ENCODE results near the gene PRMT1. TPM values are rescaled to one million over a fixed set of nuclear protein-coding genes. Genes with fewer than 3 reads are reported as not detected.

PRMT1 gene
- total and polyA plus RNA-seq, 2 donors (not counting 1 experiment from before 2014, with no cell fraction given), result 175 to 310 TPM

- Histone ChIP-seq H3K9me3 (ENCODE audit: control extremely low read depth in 1 of 3, control insufficient read depth in 2 of 3, insufficient read depth in 1 of 3, low read length in 2 of 3) (no peaks in the 10 kb centered on the region), H3K9ac (ENCODE audit: low read length) (peak within 1 kb of the TSS; percentile 83), H3K4me1 (ENCODE audit: control insufficient read depth in 2 of 2, insufficient read depth in 2 of 2, low read length in 2 of 2) (peaks cover 37 to 55% of the 10 kb centered on the region in 2 donors), H3K79me2 (ENCODE audit: control insufficient read depth, insufficient read depth, low read length) (peaks cover 45% of the 10 kb centered on the region), H3K27me3 (replicated peaks in 1 of 4; ENCODE audit: control extremely low read depth in 1 of 4, control insufficient read depth in 3 of 4, insufficient read depth in 4 of 4, low read length in 3 of 4) (no peaks in the 10 kb centered on the region), H4K20me1 (ENCODE audit: control insufficient read depth, insufficient read depth, low read length, poor library complexity, severe bottlenecking) (peaks cover 14% of the 10 kb centered on the region), H3K4me2 (replicated peaks; ENCODE audit: low read depth, low read length, poor library complexity, severe bottlenecking) (peak within 1 kb of the TSS; percentile 98), H2AFZ (ENCODE audit: insufficient read depth, low read depth, low read length, poor library complexity, severe bottlenecking) (peak within 1 kb of the TSS; percentile 73), H3K36me3 (replicated peaks in 1 of 2; ENCODE audit: control extremely low read depth in 1 of 2, control insufficient read depth in 1 of 2, extremely low read depth in 1 of 2, insufficient read depth in 2 of 2, low read length in 1 of 2) (peaks cover 0 to 5% of the 10 kb centered on the region in 2 experiments), H3K4me3 (ENCODE audit: control extremely low read depth in 1 of 5, extremely low read depth in 1 of 5, insufficient read depth in 1 of 5, low read depth in 2 of 5, low read length in 4 of 5) (peak within 1 kb of the TSS; percentile 35 to 97 (median 80)), H3K27ac (ENCODE audit: low read length in 2 of 2) (peak within 1 kb of the TSS; percentile 91 to 96)
- intact Hi-C loops (cut with micrococcal nuclease), result loop anchor here (1.0 to 2.0 kb wide), 8 partner anchors 25 to 1276 kb away; partner anchors contain the start of genes BCL2L12, IRF3, NOSIP and PNKP
- WGBS (ENCODE audit: insufficient coverage), result under 1% methylated on average over 51 of the region's 51 CpGs
- Mint-ChIP-seq H3K9me3 (ENCODE audit: insufficient read depth) (no peaks in the 10 kb centered on the region), H3K4me3 (peak within 1 kb of the TSS; percentile 95), H3K4me1 (peaks cover 53% of the 10 kb centered on the region), H3K27ac (peak within 1 kb of the TSS; percentile 95), H3K27me3 (no peaks in the 10 kb centered on the region)
- peak; percentile 69 for ATAC-seq (ENCODE audit: low read depth)
- DNase-seq, result peak; percentile 100
- ChIA-PET POLR2A (interaction anchor here (0.5 to 3.4 kb wide), 17 partner anchors 14 to 1306 kb away, joined by 3 to 53 read pairs (median 4); partner anchors contain the start of genes ALDH16A1, BCL2L12, IRF3 and NOSIP), CTCF (interaction anchor here (0.6 to 2.3 kb wide), 13 partner anchors 24 to 249 kb away, joined by 3 to 10 read pairs (median 4); partner anchors contain the start of genes BCL2L12, IRF3, PRMT1 and RPS11)
- TF ChIP-seq CTCF (IDR thresholded peaks at IDR 0.05) (no peak), EZH2 (IDR thresholded peaks at IDR 0.05; ENCODE audit: borderline replicate concordance, insufficient read depth, low read depth, low read length, poor library complexity, severe bottlenecking) (no peak)
Observed at GRCh38 chr19:49640113-49640898, 36.8 kb upstream of the PRMT1 start, which contains the start of gene RRAS. Gene RRAS, minus strand, starts transcription at chr19:49640143. Its CDS starts 45 bp downstream, at chr19:49640098.

Measured in B cell (primary cell).